HEK293 (cell line): ENCODE data around the gene SWAP70.
A peak's percentile ranks its signal among the peaks of the same experiment; 100 is the strongest.

Source experiments
- CTCF ChIA-PET: fragments of 350-600 bp; formaldehyde crosslinking; extraction: SDS; loops from one replicate; lab custom pipeline; 2021; ENCODE audit warnings: antibody characterized with exemption; lab: Yijun Ruan, JAX
- POLR2A ChIA-PET: fragments of 300-600 bp; formaldehyde crosslinking; extraction: SDS; loops from one replicate; lab custom pipeline; 2020; ENCODE audit warnings: antibody characterized with exemption, inconsistent platforms; lab: Yijun Ruan, JAX
- H3K27ac ChIP-seq: fragments of 200-500 bp; sonication (Bioruptor generic); 2 replicates; pipeline ENCODE4 v1.5.1; 2014; ENCODE audit warnings: low read depth, low read length, control low read depth, inconsistent platforms; ENCODE audit errors: extremely low read depth
- H3K36me3 ChIP-seq, 2 experiments: fragments of 200-500 bp in 1 of 2; sonication (Bioruptor generic) in 1 of 2; 1 replicate in 1 of 2; 2 replicates in 1 of 2; pipeline ENCODE4 v1.5.1; 2014 to 2017; ENCODE audit warnings: inconsistent platforms in 2 of 2, low read length in 2 of 2; ENCODE audit not compliant: control insufficient read depth in 2 of 2, insufficient read depth in 1 of 2
- H3K4me1 ChIP-seq: fragments of 200-500 bp; sonication (Bioruptor generic); 2 replicates; pipeline ENCODE4 v1.5.1; 2014; ENCODE audit warnings: mild to moderate bottlenecking, low read length, inconsistent platforms; ENCODE audit not compliant: control insufficient read depth, insufficient read depth
- H3K4me3 ChIP-seq: 2 replicates; pipeline ENCODE4 v1.5.1; 2011; ENCODE audit warnings: low read depth, mild to moderate bottlenecking, control low read depth, low read length, moderate library complexity
- H3K9me3 ChIP-seq: fragments of 200-500 bp; sonication (Bioruptor generic); 2 replicates; pipeline ENCODE4 v1.5.1; 2014; ENCODE audit warnings: low read depth, low read length, inconsistent platforms; ENCODE audit not compliant: control insufficient read depth, insufficient read depth
- INSM2 ChIP-seq: fragments of 450-650 bp; formaldehyde crosslinking; IDR thresholded peaks from 2 replicates; pipeline ENCODE4 v1.5.1; 2016; ENCODE audit warnings: missing biosample characterization, missing genetic modification characterization
- REPIN1 ChIP-seq: fragments of 450-650 bp; formaldehyde crosslinking; IDR thresholded peaks from 2 replicates; pipeline ENCODE4 v1.5.1; 2017; ENCODE audit warnings: missing biosample characterization, missing genetic modification characterization, low read depth
- WT1 ChIP-seq: fragments of 450-650 bp; formaldehyde crosslinking; IDR thresholded peaks from 2 replicates; pipeline ENCODE4 v1.5.1; 2016; ENCODE audit warnings: missing biosample characterization, missing genetic modification characterization
- ZBTB10 ChIP-seq: fragments of 450-650 bp; formaldehyde crosslinking; IDR thresholded peaks from 2 replicates; pipeline ENCODE4 v1.5.1; 2016; ENCODE audit warnings: missing biosample characterization, missing genetic modification characterization
- ZBTB21 ChIP-seq: fragments of 450-650 bp; formaldehyde crosslinking; IDR thresholded peaks from 2 replicates; pipeline ENCODE4 v1.5.1; 2017; ENCODE audit warnings: missing biosample characterization, missing genetic modification characterization
- ZBTB48 ChIP-seq: fragments of 450-650 bp; formaldehyde crosslinking; IDR thresholded peaks from 2 replicates; pipeline ENCODE4 v1.5.1; 2016; ENCODE audit warnings: missing biosample characterization, missing genetic modification characterization
- ZBTB6 ChIP-seq: fragments of 450-650 bp; formaldehyde crosslinking; IDR thresholded peaks from 2 replicates; pipeline ENCODE4 v1.5.1; 2017; ENCODE audit warnings: missing biosample characterization, missing genetic modification characterization
- ZFHX2 ChIP-seq: fragments of 450-650 bp; formaldehyde crosslinking; conservative IDR thresholded peaks from 2 replicates; pipeline ENCODE4 v1.5.1; 2016; ENCODE audit warnings: missing biosample characterization, missing genetic modification characterization
- ZNF132 ChIP-seq: fragments of 450-650 bp; formaldehyde crosslinking; IDR thresholded peaks from 2 replicates; pipeline ENCODE4 v1.5.1; 2017; ENCODE audit warnings: missing biosample characterization, missing genetic modification characterization, borderline replicate concordance
- ZNF266 ChIP-seq: fragments of 450-650 bp; formaldehyde crosslinking; IDR thresholded peaks from 2 replicates; pipeline ENCODE4 v1.5.1; 2016; ENCODE audit warnings: missing biosample characterization, missing genetic modification characterization, low read depth
- ZNF335 ChIP-seq: fragments of 450-650 bp; formaldehyde crosslinking; conservative IDR thresholded peaks from 2 replicates; pipeline ENCODE4 v1.5.1; 2016; ENCODE audit warnings: missing biosample characterization, missing genetic modification characterization
- ZNF423 ChIP-seq: fragments of 450-650 bp; formaldehyde crosslinking; IDR thresholded peaks from 2 replicates; pipeline ENCODE4 v1.5.1; 2016; ENCODE audit warnings: missing biosample characterization, missing genetic modification characterization
- ZNF513 ChIP-seq: fragments of 450-650 bp; IDR thresholded peaks from 2 replicates; pipeline ENCODE4 v1.5.1; 2018; ENCODE audit warnings: missing biosample characterization, missing genetic modification characterization
- ZNF585B ChIP-seq: fragments of 450-650 bp; formaldehyde crosslinking; IDR thresholded peaks from 2 replicates; pipeline ENCODE4 v1.5.1; 2016; ENCODE audit warnings: missing biosample characterization, missing genetic modification characterization
- ZNF768 ChIP-seq: fragments of 450-650 bp; formaldehyde crosslinking; IDR thresholded peaks from 2 replicates; pipeline ENCODE4 v1.5.1; 2018; ENCODE audit warnings: missing biosample characterization, mild to moderate bottlenecking, missing genetic modification characterization
- ZNF785 ChIP-seq: fragments of 450-650 bp; formaldehyde crosslinking; IDR thresholded peaks from 2 replicates; pipeline ENCODE4 v1.5.1; 2016; ENCODE audit warnings: missing biosample characterization, missing genetic modification characterization
- ZSCAN30 ChIP-seq: fragments of 450-650 bp; IDR thresholded peaks from 2 replicates; pipeline ENCODE4 v1.5.1; 2018; ENCODE audit warnings: missing biosample characterization, mild to moderate bottlenecking, missing genetic modification characterization, moderate library complexity
- ZSCAN4 ChIP-seq: fragments of 450-650 bp; formaldehyde crosslinking; IDR thresholded peaks from 2 replicates; pipeline ENCODE4 v1.5.1; 2017; ENCODE audit warnings: missing biosample characterization, missing genetic modification characterization
- TF ChIP-seq, protein P1 (sequence below): fragments of 450-650 bp; formaldehyde crosslinking; IDR thresholded peaks from 2 replicates; pipeline ENCODE4 v1.5.1; 2016; ENCODE audit warnings: missing biosample characterization, missing genetic modification characterization
- TF ChIP-seq, protein P2 (sequence below): fragments of 450-650 bp; formaldehyde crosslinking; IDR thresholded peaks from 2 replicates; pipeline ENCODE4 v1.5.1; 2017; ENCODE audit warnings: missing biosample characterization, missing genetic modification characterization

SWAP70 gene

DNA sequence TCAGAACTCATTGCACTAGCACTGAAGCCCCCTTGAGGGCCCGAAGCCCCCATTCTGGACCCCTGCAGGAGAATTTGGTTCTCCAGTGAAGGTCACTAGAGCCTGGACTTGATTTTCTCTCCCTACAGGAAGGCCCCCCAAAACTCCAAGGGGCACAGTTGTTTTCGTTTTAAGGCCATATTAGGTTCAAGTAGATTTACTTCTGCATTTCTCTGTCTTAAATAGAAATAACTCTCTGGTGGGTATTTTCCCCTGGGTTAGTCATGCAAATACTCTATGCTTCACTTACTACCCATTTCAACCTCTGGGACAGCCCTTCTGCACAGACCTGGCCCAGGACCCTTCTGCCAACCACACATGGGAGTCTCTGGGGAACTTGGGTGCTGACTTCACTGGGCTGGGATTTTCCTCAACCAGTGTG is 48.8 kb upstream of the SWAP70 start:
- H3K27ac ChIP-seq, result no peak overlapping the region
- ChIA-PET CTCF (no interaction called here), POLR2A (no interaction called here)
- no peak for TF ChIP-seq ZFHX2 (tag by site-specific recombination)
- TF ChIP-seq ZBTB6 (tag by site-specific recombination), result no peak
- no peak for TF ChIP-seq ZNF585B (tag by site-specific recombination)
- TF ChIP-seq ZNF513 (tag by site-specific recombination), result no peak
- TF ChIP-seq ZNF785 (tag by site-specific recombination), result no peak
- TF ChIP-seq ZBTB21 (tag by site-specific recombination), result no peak
- no peak for TF ChIP-seq ZNF335 (tag by site-specific recombination)
- TF ChIP-seq INSM2, result no peak
- TF ChIP-seq ZNF423 (tag by site-specific recombination), result no peak
- no peak for TF ChIP-seq REPIN1
- TF ChIP-seq ZNF768, result no peak
- TF ChIP-seq ZNF266 (tag by site-specific recombination), result no peak
- no peak for TF ChIP-seq ZSCAN30
- no peak for TF ChIP-seq ZBTB10 (tag by site-specific recombination)
- H3K9me3 ChIP-seq, result no peaks in the 10 kb centered on the region
- H3K4me1 ChIP-seq, result no peaks in the 10 kb centered on the region
- no peak overlapping the region for H3K4me3 ChIP-seq
- H3K36me3 ChIP-seq, result no peaks in the 10 kb centered on the region

DNA sequence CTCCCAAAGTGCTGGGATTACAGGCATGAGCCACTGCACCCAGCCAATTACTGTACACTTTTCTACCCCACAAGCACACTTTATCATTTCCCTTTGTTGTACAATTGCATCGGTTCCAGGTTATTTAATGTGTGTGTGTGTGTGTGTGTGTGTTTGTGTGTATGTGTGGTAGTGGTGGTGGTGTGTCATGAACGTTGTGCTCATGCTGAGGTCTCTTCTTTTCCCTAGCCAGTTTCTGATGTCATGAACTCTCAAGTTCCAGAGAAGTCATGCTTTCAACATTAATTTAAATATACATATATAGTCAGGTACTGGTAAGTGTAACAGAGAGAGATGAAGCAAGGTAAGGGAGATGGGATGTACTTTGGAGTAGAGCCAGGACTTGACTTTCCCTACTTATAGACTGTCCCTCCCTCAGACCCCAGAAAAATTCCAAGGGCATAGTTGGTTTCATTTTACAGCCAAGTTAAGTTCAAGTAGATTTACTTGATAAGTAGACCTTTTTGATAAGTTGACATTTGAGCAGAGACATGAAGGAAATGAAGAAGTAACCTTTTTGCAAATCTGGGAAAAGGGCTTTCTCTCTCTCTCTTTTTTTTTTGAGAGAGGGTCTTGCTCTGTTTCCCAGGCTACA is 47.7 kb upstream of the SWAP70 start:
- Histone ChIP-seq H3K36me3 (no peaks in the 10 kb centered on the region), H3K4me1 (no peaks in the 10 kb centered on the region), H3K27ac (no peak overlapping the region), H3K4me3 (no peak overlapping the region), H3K9me3 (no peaks in the 10 kb centered on the region)
- TF ChIP-seq ZBTB48 (tag by site-specific recombination) (peak; percentile 44; the same call in 1 of the 2 replicates), ZSCAN4 (tag by site-specific recombination) (peak; percentile 78), WT1 (tag by site-specific recombination) (no peak), ZNF132 (tag by site-specific recombination) (no peak)
- TF ChIP-seq, protein P1, sequence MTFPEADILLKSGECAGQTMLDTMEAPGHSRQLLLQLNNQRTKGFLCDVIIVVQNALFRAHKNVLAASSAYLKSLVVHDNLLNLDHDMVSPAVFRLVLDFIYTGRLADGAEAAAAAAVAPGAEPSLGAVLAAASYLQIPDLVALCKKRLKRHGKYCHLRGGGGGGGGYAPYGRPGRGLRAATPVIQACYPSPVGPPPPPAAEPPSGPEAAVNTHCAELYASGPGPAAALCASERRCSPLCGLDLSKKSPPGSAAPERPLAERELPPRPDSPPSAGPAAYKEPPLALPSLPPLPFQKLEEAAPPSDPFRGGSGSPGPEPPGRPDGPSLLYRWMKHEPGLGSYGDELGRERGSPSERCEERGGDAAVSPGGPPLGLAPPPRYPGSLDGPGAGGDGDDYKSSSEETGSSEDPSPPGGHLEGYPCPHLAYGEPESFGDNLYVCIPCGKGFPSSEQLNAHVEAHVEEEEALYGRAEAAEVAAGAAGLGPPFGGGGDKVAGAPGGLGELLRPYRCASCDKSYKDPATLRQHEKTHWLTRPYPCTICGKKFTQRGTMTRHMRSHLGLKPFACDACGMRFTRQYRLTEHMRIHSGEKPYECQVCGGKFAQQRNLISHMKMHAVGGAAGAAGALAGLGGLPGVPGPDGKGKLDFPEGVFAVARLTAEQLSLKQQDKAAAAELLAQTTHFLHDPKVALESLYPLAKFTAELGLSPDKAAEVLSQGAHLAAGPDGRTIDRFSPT (tag by site-specific recombination), result 0 out of 2 replicates have a peak, but pooled peaks have one; percentile 21
- TF ChIP-seq, protein P2, sequence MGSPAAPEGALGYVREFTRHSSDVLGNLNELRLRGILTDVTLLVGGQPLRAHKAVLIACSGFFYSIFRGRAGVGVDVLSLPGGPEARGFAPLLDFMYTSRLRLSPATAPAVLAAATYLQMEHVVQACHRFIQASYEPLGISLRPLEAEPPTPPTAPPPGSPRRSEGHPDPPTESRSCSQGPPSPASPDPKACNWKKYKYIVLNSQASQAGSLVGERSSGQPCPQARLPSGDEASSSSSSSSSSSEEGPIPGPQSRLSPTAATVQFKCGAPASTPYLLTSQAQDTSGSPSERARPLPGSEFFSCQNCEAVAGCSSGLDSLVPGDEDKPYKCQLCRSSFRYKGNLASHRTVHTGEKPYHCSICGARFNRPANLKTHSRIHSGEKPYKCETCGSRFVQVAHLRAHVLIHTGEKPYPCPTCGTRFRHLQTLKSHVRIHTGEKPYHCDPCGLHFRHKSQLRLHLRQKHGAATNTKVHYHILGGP (tag by site-specific recombination), result no peak
- POLR2A ChIA-PET, result no interaction called here
- CTCF ChIA-PET, result no interaction called here
